ENCODE measurements around the gene IL17B. TPM values are rescaled to one million over a fixed set of nuclear protein-coding genes. Genes with fewer than 3 reads are reported as not detected.

IL17B gene
- total and polyA plus RNA-seq, 2 of the 13 experiments (the other 11 are each of a cell fraction or from before 2014, with no cell fraction given): 0.29 to 2.6 TPM

GRCh38 chr5:149412783-149413476 is 33.8 kb upstream of the IL17B start:
- POLR2A ChIA-PET: interaction anchor here (1.3 kb wide), 1 partner anchor 8 kb away, joined by 3 read pairs; no protein-coding TSS in a partner anchor
- no peak overlapping the region for H3K4me2 ChIP-seq (ENCODE audit: low read depth, low read length)
- H3K79me2 ChIP-seq (ENCODE audit: insufficient read depth, low read length): no peaks in the 10 kb centered on the region
- ATAC-seq (peak; percentile 11; the same call in 2 of the 3 replicates), FAIRE-seq (no peak), DNase-seq (ENCODE audit: low spot score) (no peak)
- no peak overlapping the region for H3K4me3 ChIP-seq (replicated peaks in 1 of 3; ENCODE audit: insufficient read depth in 1 of 3, low read depth in 2 of 3, low read length in 3 of 3)
- 0 out of 5 replicates have a peak, but pooled peaks cover 0 to 8% of the 10 kb centered on the region in 2 experiments for H3K27me3 ChIP-seq (ENCODE audit: control insufficient read depth in 1 of 2, insufficient read depth in 2 of 2, low read length in 2 of 2)
- H3K36me3 ChIP-seq (replicated peaks in 1 of 2; ENCODE audit: control insufficient read depth in 1 of 2, insufficient read depth in 2 of 2, low read length in 2 of 2): no peaks in the 10 kb centered on the region
- in situ Hi-C loops (cut with HindIII; ENCODE audit: extremely low pct_ligation_motif_present, low pct_unique_long_range_greater_than_20kb) (no loop called here), intact Hi-C loops (cut with micrococcal nuclease; ENCODE audit: unreplicated experiment) (no loop called here)
- H2AFZ ChIP-seq (ENCODE audit: low read length): no peak overlapping the region
- peaks cover 72% of the 10 kb centered on the region for H3K4me1 ChIP-seq (ENCODE audit: insufficient read depth, low read length)
- CTCF ChIA-PET (ENCODE audit: low intra/inter-chr PET ratio, low total read pairs): no interaction called here
- TF ChIP-seq ZBTB33 (CRISPR knock-in tag; IDR thresholded peaks at IDR 0.05): no peak
- WGBS (ENCODE audit: low lambda C conversion rate): 75% methylated on average over 7 of the region's 8 CpGs
- no peaks in the 10 kb centered on the region for H3K9me3 ChIP-seq (ENCODE audit: low read length)
- no peaks in the 10 kb centered on the region for H4K20me1 ChIP-seq (ENCODE audit: insufficient read depth, low read length)
- BruUV-seq (replicated peaks): no TSS peak
- H3K9ac ChIP-seq (ENCODE audit: insufficient read depth, low read depth, low read length): no peak overlapping the region
- H3K27ac ChIP-seq (ENCODE audit: extremely low read length, insufficient read depth, low read length): no peak overlapping the region

- no peak overlapping the region for H3K9ac ChIP-seq (ENCODE audit: insufficient read depth, low read depth, low read length)
- no peaks in the 10 kb centered on the region for H3K36me3 ChIP-seq (replicated peaks in 1 of 2; ENCODE audit: control insufficient read depth in 1 of 2, insufficient read depth in 2 of 2, low read length in 2 of 2)
- H3K4me1 ChIP-seq (ENCODE audit: insufficient read depth, low read length): peaks cover 73% of the 10 kb centered on the region
- ATAC-seq (no peak), DNase-seq (ENCODE audit: low spot score) (no peak), FAIRE-seq (no peak)
- POLR2A ChIA-PET: no interaction called here
- H3K79me2 ChIP-seq (ENCODE audit: insufficient read depth, low read length): no peaks in the 10 kb centered on the region
- 80% methylated on average over 3 of the region's 9 CpGs for WGBS (ENCODE audit: low lambda C conversion rate)
- intact Hi-C loops (cut with micrococcal nuclease; ENCODE audit: unreplicated experiment): no loop called here
- no TSS peak for BruUV-seq (replicated peaks)
- TF ChIP-seq ZNF431 (CRISPR knock-in tag; IDR thresholded peaks at IDR 0.05; ENCODE audit: borderline replicate concordance, low read depth) (no peak), ZNF768 (CRISPR knock-in tag; IDR thresholded peaks at IDR 0.05) (peak; percentile 88)
- no peak overlapping the region for H2AFZ ChIP-seq (ENCODE audit: low read length)
- H3K9me3 ChIP-seq (ENCODE audit: low read length): no peaks in the 10 kb centered on the region
- H3K27me3 ChIP-seq (ENCODE audit: control insufficient read depth in 1 of 2, insufficient read depth in 2 of 2, low read length in 2 of 2): 0 out of 5 replicates have a peak, but pooled peaks cover 0 to 7% of the 10 kb centered on the region in 2 experiments
- H3K27ac ChIP-seq (ENCODE audit: extremely low read length, insufficient read depth, low read length): no peak overlapping the region
- no peak overlapping the region for H3K4me2 ChIP-seq (ENCODE audit: low read depth, low read length)
- CTCF ChIA-PET (ENCODE audit: low intra/inter-chr PET ratio, low total read pairs): no interaction called here
- no peaks in the 10 kb centered on the region for H4K20me1 ChIP-seq (ENCODE audit: insufficient read depth, low read length)
- in situ Hi-C loops (cut with HindIII; ENCODE audit: extremely low pct_ligation_motif_present, low pct_unique_long_range_greater_than_20kb): no loop called here
- no peak overlapping the region for H3K4me3 ChIP-seq (replicated peaks in 1 of 3; ENCODE audit: insufficient read depth in 1 of 3, low read depth in 2 of 3, low read length in 3 of 3)
These were observed 32.8 kb upstream of the IL17B start for GRCh38 chr5:149411738-149412519.
